ENCODE measurements around the gene PLA2G12B. TPM values are rescaled to one million over a fixed set of nuclear protein-coding genes. Genes with fewer than 3 reads are reported as not detected.
"Not testable (repeated sequence)": the region's sequence is repeated elsewhere in the genome, so short reads cannot be mapped to it uniquely, and the experiment has no call there.

Gene PLA2G12B, protein sequence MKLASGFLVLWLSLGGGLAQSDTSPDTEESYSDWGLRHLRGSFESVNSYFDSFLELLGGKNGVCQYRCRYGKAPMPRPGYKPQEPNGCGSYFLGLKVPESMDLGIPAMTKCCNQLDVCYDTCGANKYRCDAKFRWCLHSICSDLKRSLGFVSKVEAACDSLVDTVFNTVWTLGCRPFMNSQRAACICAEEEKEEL
- total RNA-seq (not detected), polyA plus RNA-seq (not detected)

DNA sequence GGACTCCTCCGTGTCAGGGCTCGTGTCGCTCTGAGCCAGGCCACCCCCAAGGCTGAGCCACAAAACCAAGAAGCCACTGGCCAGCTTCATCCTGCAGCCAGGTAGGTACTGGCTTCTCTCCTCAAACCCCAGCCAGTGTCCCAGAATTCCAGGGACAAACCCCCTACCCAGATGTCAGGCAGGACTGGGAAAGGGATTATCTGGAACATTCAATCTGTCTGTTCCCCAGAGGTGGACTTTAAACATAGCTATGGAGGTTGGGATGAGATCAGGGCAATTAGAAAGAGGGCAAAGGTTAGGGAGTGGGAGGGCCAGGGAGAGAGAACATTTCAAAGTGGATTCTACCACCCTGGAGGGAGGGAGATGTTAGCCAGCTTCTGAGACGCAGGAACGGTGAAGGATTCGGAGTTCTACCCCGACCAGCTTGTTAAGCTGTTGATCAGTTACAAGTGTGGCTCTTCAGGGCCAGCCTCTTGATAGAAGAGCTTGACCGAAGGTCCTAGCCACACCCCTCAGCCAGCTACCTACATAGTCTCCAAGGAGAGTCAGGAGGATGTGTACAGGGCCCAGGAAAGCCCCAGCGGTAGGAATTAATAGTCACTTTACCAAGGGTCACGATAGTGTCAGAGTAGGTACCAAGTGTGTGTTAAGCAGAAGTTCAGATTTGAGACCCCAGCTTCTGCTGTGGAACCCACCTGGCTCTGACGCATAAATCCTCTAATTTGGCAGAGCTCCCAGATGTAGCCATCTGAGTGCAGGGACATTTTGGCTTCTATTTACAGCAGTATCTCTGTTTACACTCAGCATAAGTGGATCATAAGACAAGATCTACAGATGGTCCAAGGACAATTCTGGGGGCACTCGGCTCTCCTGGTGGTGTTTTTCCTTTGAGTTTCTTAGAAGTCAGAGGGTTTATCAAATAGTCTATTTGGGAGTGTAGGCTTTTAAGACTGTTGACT lies at the start of gene PLA2G12B:
PLA2G12B (minus strand) TSS at position 211 of the 959 bp plus-strand sequence; CDS start at position 90, 121 bp downstream.
- Histone ChIP-seq H3K27me3 (no peaks in the 10 kb centered on the region), H3K4me3 (no peak within 1 kb of the TSS), H3K9me3 (no peaks in the 10 kb centered on the region), H3K4me1 (no peaks in the 10 kb centered on the region), H3K36me3 (no peaks in the 10 kb centered on the region), H3K27ac (no peak within 1 kb of the TSS)
- DNase-seq (no peak), ATAC-seq (peak in 1 of 4 donors; percentile 21), FAIRE-seq (no peak)
- TF ChIP-seq, protein P1, sequence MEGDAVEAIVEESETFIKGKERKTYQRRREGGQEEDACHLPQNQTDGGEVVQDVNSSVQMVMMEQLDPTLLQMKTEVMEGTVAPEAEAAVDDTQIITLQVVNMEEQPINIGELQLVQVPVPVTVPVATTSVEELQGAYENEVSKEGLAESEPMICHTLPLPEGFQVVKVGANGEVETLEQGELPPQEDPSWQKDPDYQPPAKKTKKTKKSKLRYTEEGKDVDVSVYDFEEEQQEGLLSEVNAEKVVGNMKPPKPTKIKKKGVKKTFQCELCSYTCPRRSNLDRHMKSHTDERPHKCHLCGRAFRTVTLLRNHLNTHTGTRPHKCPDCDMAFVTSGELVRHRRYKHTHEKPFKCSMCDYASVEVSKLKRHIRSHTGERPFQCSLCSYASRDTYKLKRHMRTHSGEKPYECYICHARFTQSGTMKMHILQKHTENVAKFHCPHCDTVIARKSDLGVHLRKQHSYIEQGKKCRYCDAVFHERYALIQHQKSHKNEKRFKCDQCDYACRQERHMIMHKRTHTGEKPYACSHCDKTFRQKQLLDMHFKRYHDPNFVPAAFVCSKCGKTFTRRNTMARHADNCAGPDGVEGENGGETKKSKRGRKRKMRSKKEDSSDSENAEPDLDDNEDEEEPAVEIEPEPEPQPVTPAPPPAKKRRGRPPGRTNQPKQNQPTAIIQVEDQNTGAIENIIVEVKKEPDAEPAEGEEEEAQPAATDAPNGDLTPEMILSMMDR (IDR thresholded peaks at IDR 0.05), result no peak
- WGBS, 2 donors, result 77 to 79% methylated on average over 12 of the region's 12 CpGs
- intact Hi-C loops (cut with DNase I), result no loop called here

DNA sequence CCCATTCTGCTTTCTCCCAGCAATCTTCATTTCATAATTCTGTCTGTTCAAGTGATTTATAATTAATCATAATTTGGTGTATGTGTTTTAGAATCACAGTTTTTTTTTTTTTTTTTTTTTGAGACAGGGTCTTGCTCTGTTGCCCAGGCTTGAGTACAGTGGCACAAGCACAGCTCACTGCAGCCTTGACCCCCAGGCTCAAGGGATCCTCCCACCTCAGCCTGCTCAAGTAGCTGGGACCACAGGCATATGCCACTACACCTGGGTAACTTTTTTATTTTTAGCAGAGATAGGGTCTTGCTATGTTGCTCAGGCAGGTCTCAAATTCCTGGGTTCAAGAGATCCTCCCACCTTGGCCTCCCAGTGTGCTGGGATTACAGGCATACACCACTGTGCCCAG lies 49.2 kb upstream of the PLA2G12B start:
- Histone ChIP-seq H3K27me3 (no peaks in the 10 kb centered on the region), H3K4me3 (no peak overlapping the region), H3K4me1 (no peaks in the 10 kb centered on the region), H3K36me3 (no peaks in the 10 kb centered on the region), H3K9me3 (no peaks in the 10 kb centered on the region), H3K27ac (no peak overlapping the region)
- FAIRE-seq, result no peak
- intact Hi-C loops (cut with DNase I), result no loop called here
- no peak for DNase-seq
- TF ChIP-seq, protein P1 (IDR thresholded peaks at IDR 0.05), result no peak
- ATAC-seq, result no peak

DNA sequence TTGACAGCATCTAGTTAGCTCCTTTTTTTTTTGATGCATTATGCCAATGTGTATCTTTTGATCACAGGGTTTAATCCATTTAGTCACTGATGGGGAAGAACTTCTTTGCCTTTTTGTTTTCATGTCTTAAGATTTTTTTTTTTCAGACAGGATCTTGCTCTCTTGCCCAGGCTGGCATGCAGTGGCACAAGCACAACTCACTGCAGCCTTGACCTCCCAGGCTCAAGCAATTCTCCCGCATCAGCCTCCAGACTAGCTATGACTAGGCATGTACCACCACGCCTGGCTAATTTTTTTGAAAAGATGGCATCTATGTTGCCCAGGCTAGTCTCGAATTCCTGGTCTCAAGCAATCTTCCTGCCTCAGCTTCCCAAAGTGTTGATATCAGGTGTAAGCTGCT lies 46.4 kb upstream of the PLA2G12B start:
- DNase-seq (no peak), FAIRE-seq (no peak), ATAC-seq (no peak)
- Histone ChIP-seq H3K36me3 (no peaks in the 10 kb centered on the region), H3K27ac (no peak overlapping the region), H3K4me3 (no peak overlapping the region), H3K4me1 (no peaks in the 10 kb centered on the region), H3K9me3 (no peaks in the 10 kb centered on the region), H3K27me3 (no peaks in the 10 kb centered on the region)
- intact Hi-C loops (cut with DNase I), result no loop called here
- WGBS, 2 donors, result 95 to 97% methylated on average over 3 of the region's 3 CpGs
- TF ChIP-seq, protein P1 (IDR thresholded peaks at IDR 0.05), result no peak

DNA sequence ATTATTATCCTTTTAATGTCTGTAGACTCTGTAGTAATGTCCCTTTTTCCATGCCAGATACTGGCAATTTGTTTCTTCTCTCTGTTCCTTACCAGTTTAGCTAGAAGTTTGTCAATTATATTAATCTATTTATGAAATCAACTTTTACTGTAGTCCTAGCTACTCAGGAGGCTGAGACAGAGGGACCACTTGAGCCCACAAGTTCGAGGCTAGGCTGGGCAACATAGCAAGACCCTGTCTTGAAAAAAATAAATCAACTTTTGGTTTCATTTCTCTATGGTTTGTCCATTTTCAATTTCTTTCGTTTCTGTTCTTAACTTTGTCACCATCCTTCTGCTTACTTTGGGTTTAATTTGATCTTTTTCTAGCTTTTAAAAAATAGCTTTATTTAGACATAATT lies 42.5 kb upstream of the PLA2G12B start:
- no peak overlapping the region for H3K4me3 ChIP-seq
- no peak for DNase-seq
- no peaks in the 10 kb centered on the region for H3K36me3 ChIP-seq
- intact Hi-C loops (cut with DNase I), result no loop called here
- whole genome bisulfite sequencing, 2 donors, result 91% methylated on average over 2 of the region's 2 CpGs
- TF ChIP-seq, protein P1 (IDR thresholded peaks at IDR 0.05), result no peak
- no peaks in the 10 kb centered on the region for H3K4me1 ChIP-seq
- no peaks in the 10 kb centered on the region for H3K27me3 ChIP-seq
- H3K9me3 ChIP-seq, result no peaks in the 10 kb centered on the region
- H3K27ac ChIP-seq, result no peak overlapping the region
- ATAC-seq, result no peak
- no peak for FAIRE-seq

DNA sequence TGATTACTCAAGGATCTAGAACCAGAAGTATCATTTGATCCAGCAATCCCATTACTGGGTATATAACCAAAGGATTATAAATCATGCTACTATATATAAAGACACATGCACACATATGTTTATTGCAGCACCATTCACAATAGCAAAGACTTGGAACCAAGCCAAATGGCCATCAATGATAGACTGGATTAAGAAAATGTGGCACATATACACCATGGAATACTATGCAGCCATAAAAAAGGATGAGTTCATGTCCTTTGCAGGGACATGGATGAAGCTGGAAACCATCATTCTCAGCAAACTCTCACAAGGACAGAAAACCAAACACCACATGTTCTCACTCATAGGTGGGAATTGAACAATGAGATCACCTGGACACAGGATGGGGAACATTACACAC lies 40.9 kb upstream of the PLA2G12B start:
- H3K27me3 ChIP-seq; ATAC-seq; H3K9me3 ChIP-seq; H3K27ac ChIP-seq; H3K4me3 ChIP-seq; H3K4me1 ChIP-seq; DNase-seq; intact Hi-C loops (cut with DNase I); FAIRE-seq; H3K36me3 ChIP-seq: not testable (repeated sequence)

DNA sequence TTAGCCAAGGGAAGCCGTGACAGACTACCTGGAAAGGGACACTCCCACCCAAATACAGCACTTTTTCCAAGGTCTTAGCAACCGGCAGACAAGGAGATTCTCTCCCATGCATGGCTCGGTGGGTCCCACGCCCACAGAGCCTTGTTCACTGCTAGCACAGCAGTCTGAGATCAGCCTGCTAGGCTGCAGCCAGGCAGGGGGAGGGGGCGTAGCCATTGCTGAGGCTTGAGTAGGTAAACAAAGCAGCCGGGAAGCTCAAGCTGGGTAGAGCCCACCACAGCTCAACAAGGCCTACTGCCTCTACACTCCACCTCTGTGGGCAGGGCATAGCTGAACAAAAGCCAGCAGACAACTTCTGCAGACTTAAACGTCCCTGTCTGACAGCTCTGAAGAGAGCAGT lies 35.2 kb upstream of the PLA2G12B start:
- WGBS, 2 donors, result 84 to 87% methylated on average over 7 of the region's 7 CpGs
- intact Hi-C loops (cut with DNase I), result not testable (repeated sequence)

DNA sequence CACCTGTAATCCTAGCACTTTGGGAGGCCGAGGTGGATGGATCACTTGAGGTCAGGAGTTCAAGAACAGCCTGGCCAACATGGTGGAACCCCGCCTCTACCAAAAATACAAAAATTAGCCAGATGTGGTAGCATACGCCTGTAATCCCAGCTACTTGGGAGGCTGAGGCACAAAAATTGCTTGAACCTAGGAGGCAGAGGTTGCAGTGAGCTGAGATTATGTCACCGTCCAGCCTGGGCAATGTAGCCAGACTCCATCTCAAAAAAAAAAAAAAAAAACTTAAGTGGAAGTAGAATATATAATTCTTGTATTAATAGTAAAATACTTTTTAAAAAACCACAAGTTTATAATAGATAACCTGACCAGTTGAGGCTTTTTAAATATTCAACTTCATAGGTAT lies 30.0 kb upstream of the PLA2G12B start:
- DNase-seq; H3K36me3 ChIP-seq; intact Hi-C loops (cut with DNase I); H3K4me1 ChIP-seq; H3K27ac ChIP-seq; H3K27me3 ChIP-seq; FAIRE-seq; H3K4me3 ChIP-seq; ATAC-seq; H3K9me3 ChIP-seq: not testable (repeated sequence)
- 89 to 96% methylated on average over 4 of the region's 4 CpGs for WGBS, 2 donors

More for the DNA sequence above, 35.2 kb upstream of the PLA2G12B start:
- H3K36me3 ChIP-seq, DNase-seq, H3K9me3 ChIP-seq, FAIRE-seq, H3K4me3 ChIP-seq, H3K27ac ChIP-seq, H3K4me1 ChIP-seq, ATAC-seq, H3K27me3 ChIP-seq: not testable (repeated sequence)

All from pancreas (tissue), 10 donors.